ENCODE results near the gene PACS2. TPM values are rescaled to one million over a fixed set of nuclear protein-coding genes. Genes with fewer than 3 reads are reported as not detected.

The PACS2 gene
- total RNA-seq, 2 donors from 2014 or later, result 24.9 to 26.3 TPM

DNA sequence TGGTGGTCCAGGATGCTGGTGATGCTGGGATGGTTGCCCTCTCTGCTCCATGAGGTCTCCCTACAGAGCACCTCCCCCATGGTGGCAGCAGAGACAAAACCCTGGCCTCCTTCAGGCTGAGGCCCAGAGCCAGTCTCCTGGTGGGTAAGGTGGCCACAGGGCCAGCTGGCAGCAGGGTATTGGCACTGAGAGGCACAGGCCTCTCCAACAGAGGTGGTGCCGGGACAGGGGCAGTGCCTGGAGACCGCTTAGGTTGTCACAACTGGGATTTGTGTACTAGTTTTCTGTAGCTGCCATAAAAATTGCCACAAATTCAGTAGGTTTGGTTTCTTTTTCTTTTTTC is 99.0 kb downstream of the PACS2 start:
- Mint-ChIP-seq H3K9me3 (no peaks in the 10 kb centered on the region), H3K27ac (no peak overlapping the region), H3K36me3 (no peaks in the 10 kb centered on the region), H3K4me3 (no peak overlapping the region), H3K4me1 (ENCODE audit: low read depth in 2 of 2) (peaks cover 0 to 2% of the 10 kb centered on the region in 2 donors), H3K27me3 (peaks cover 12 to 18% of the 10 kb centered on the region in 2 donors)
- DNase-seq (ENCODE audit: low spot score) (no peak), ATAC-seq (no peak)

GRCh38 chr14:105414456-105415371 is 100.2 kb downstream of the PACS2 start:
- peak; percentile 81 for ATAC-seq
- peak; percentile 70 for DNase-seq (ENCODE audit: low spot score)
- peaks cover 11 to 12% of the 10 kb centered on the region in 2 donors for H3K27me3 Mint-ChIP-seq
- peaks cover 0 to 4% of the 10 kb centered on the region in 2 donors for H3K4me1 Mint-ChIP-seq (ENCODE audit: low read depth in 2 of 2)
- H3K36me3 Mint-ChIP-seq, result no peaks in the 10 kb centered on the region
- H3K9me3 Mint-ChIP-seq, result no peaks in the 10 kb centered on the region
- peak overlapping the region; percentile 56 for H3K4me3 Mint-ChIP-seq
- no peak overlapping the region for H3K27ac Mint-ChIP-seq

DNA sequence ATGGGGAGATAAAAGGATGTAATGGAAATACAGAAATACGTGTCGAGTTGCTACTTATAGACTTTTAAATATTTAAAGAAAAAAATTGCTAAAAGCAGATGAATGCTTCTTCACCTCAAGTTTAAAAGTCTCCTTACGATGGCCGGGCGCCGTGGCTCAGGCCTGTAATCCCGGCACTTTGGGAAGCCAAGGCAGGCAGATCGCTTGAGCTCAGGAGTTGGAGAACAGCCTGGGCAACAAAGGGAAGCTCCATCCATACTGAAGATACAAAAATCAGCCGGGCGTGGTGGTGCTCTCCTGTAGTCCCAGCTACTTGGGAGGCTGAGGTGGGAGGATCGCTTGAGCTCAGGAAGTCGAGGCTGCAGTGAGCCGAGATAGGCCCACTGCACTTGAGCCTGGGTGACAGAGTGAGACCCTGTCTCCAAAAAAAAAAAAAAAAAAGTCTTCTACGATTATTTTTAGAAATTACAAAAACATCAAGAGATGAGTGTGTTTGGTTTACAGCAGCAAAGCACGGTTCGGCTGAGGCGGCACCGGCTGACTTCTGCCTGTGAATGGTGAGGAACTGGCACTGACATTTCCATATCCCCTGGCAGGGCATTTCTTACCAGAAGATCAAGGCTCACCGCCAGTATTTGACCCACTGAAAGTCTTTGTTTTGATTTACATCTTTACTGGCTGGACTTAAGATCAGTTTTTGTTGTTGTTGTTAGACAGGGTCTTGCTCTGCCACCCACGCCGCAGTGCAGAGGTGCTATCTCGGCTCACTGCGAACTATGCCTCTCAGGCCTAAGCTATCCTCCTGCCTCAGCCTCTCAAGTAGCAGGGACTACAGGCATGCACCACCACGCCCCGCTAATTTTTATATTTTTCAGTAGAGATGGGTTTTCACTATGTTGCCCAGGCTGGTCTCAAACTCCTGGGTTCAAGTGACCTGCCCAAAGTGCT is 101.2 kb downstream of the PACS2 start:
- Mint-ChIP-seq H3K4me3 (peak overlapping the region; percentile 56), H3K9me3 (no peaks in the 10 kb centered on the region), H3K27ac (no peak overlapping the region), H3K36me3 (no peaks in the 10 kb centered on the region), H3K27me3 (peaks cover 2 to 10% of the 10 kb centered on the region in 2 donors), H3K4me1 (ENCODE audit: low read depth in 2 of 2) (peaks cover 0 to 6% of the 10 kb centered on the region in 2 donors)
- no peak for ATAC-seq
- no peak for DNase-seq (ENCODE audit: low spot score)

DNA sequence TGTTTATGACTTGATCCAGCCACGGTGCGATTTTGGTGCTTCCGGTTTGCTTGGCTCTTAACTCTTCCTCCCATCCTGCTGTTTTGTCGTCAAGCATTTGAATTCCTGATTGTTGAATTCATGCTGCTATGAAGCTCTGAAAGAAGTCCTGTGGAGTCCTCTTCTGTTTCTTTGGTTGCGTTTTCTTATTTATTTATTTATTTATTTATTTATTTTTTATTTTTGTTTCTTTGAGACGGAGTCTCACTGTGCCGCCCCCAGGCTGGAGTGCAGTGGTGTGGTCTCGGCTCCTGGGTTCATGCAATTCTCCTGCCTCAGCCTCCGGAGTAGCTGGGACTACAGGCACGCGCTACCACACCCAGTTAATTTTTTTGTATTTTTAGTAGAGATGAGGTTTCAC is 102.1 kb downstream of the PACS2 start:
- Mint-ChIP-seq H3K27me3 (peaks cover 0 to 8% of the 10 kb centered on the region in 2 donors), H3K4me1 (ENCODE audit: low read depth in 2 of 2) (peaks cover 0 to 10% of the 10 kb centered on the region in 2 donors), H3K36me3 (no peaks in the 10 kb centered on the region), H3K27ac (no peak overlapping the region), H3K9me3 (no peaks in the 10 kb centered on the region), H3K4me3 (no peak overlapping the region)
- DNase-seq (ENCODE audit: low spot score) (no peak), ATAC-seq (no peak)

- peak overlapping the region; percentile 12 for H3K4me3 Mint-ChIP-seq
These were observed 103.2 kb downstream of the PACS2 start for GRCh38 chr14:105417690-105418121.

DNA sequence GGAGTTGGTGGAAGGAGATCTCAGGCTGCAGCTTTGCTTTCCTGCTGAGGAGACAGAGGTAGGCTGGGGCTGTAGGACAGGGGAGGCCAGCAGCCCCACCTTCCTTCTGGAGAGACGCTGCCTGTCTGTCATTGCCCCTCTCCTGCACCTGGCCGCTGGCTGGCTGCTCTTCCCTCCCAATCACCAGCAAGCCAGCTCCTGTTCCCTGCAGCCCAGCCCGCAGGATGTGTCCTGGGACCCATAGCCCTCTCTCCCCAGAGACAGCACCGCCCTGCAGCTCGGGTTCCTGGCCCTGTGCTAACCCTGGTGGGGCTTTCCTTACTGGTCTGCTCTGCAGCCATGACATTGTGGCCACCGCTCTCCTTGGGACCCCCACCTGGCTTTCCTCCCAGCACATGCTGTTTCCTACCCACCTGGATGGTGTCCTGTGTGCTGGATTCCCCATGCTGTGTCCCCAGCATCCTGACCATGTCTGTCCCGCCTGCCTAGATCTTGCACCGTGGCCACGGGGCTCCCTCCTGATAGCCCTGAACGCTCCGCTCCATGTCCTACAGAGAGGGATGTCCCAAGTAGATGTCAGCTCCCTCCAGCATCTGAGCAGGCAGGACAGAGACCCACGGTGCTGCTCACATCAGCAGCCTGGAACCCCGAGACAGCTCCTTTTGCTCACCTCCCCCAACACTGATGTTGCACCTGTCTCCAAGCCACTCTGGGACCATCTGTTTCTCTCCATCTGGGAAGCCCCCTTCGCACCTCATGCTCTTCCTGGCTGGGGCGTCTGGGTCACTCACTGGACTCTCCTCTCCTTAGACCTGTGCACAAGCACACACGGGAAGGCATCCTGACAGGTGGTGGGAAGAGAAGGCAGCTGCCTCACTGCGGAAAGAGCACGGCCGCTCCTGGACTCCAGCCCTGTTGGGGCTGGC is 104.0 kb downstream of the PACS2 start:
- no peak for ATAC-seq
- DNase-seq (ENCODE audit: low spot score), result no peak
- H3K4me3 Mint-ChIP-seq, result peak overlapping the region; percentile 48
- no peaks in the 10 kb centered on the region for H3K27me3 Mint-ChIP-seq
- no peaks in the 10 kb centered on the region for H3K9me3 Mint-ChIP-seq
- H3K4me1 Mint-ChIP-seq (ENCODE audit: low read depth in 2 of 2), result peaks cover 11 to 22% of the 10 kb centered on the region in 2 donors
- H3K36me3 Mint-ChIP-seq, result no peaks in the 10 kb centered on the region
- H3K27ac Mint-ChIP-seq, result no peak overlapping the region

More at GRCh38 chr14:105417690-105418121, 103.2 kb downstream of the PACS2 start:
- Mint-ChIP-seq H3K27ac (no peak overlapping the region), H3K27me3 (peaks cover 0 to 7% of the 10 kb centered on the region in 2 donors), H3K4me1 (ENCODE audit: low read depth in 2 of 2) (peaks cover 10 to 20% of the 10 kb centered on the region in 2 donors), H3K36me3 (no peaks in the 10 kb centered on the region), H3K9me3 (no peaks in the 10 kb centered on the region)
- DNase-seq (ENCODE audit: low spot score) (no peak), ATAC-seq (no peak)

DNA sequence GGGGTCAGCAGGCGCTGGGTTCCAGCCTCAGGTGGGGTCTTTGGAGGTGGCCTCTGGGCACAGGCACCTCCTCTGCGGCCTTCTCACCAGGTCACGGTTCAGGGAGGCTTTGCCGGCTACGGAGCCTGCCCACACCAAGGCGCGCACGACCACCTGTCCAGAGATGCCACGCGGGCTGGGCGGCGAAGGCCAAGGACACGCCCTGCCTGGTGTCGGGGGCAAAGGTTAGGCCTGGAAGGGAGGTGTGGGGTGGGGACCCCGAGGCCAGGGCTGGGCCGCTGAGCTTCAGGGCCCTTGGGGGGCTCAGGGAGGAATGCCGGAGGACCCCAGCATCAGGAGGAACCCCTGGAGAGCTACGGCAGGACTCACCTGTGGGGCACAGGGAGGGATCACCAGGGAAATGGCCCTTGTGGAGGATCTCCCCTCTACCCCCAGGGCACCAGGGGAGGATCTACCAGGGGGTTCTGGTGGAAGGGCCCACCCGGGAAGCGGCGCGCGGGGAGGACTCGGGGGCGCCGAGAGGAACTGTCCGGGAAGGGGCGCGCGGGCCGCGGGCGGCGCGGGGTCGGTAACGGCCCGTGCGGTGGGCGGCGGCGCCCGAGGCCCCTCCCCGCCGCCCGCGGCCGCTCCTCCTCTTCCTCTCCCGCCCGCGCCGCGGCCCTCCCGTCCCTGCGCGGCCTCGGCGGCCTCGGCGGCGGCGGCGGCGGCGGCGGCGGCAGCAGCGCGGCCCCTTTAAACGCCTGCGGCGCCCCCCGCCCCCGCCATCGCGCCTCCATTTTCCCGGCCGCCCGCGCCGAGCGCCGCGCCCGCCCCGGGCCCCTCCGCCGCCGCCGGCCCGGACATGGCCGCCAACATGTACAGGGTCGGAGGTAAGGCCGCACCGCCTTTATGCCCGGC is 104.9 kb downstream of the PACS2 start, which contains the start of gene MTA1:
Gene MTA1, plus strand, starts transcription at position 633 of the 897 bp plus-strand sequence. Its CDS starts 209 bp downstream, at position 842.
- Mint-ChIP-seq H3K4me1 (ENCODE audit: low read depth in 2 of 2) (peaks cover 11 to 22% of the 10 kb centered on the region in 2 donors), H3K4me3 (peak within 1 kb of the TSS; percentile 90), H3K36me3 (no peaks in the 10 kb centered on the region), H3K27ac (peak within 1 kb of the TSS; percentile 82 to 86), H3K9me3 (no peaks in the 10 kb centered on the region), H3K27me3 (no peaks in the 10 kb centered on the region)
- DNase-seq (ENCODE audit: low spot score) (no peak), ATAC-seq (peak; percentile 83 to 89)

- peak in 1 of 2 donors; percentile 2 for ATAC-seq
- no peaks in the 10 kb centered on the region for H3K9me3 Mint-ChIP-seq
- DNase-seq (ENCODE audit: low spot score), result no peak
- H3K4me1 Mint-ChIP-seq (ENCODE audit: low read depth in 2 of 2), result peaks cover 11 to 20% of the 10 kb centered on the region in 2 donors
- H3K4me3 Mint-ChIP-seq, result peak overlapping the region; percentile 90
- H3K36me3 Mint-ChIP-seq, result no peaks in the 10 kb centered on the region
- no peaks in the 10 kb centered on the region for H3K27me3 Mint-ChIP-seq
- H3K27ac Mint-ChIP-seq, result peak overlapping the region; percentile 82 to 86
These were observed 105.8 kb downstream of the PACS2 start for GRCh38 chr14:105420101-105420973.

GRCh38 chr14:105420974-105421674 is 106.6 kb downstream of the PACS2 start:
- Mint-ChIP-seq H3K27me3 (no peaks in the 10 kb centered on the region), H3K4me3 (peak overlapping the region; percentile 90), H3K36me3 (no peaks in the 10 kb centered on the region), H3K27ac (peak overlapping the region; percentile 82 to 86), H3K4me1 (ENCODE audit: low read depth in 2 of 2) (peaks cover 11 to 22% of the 10 kb centered on the region in 2 donors), H3K9me3 (no peaks in the 10 kb centered on the region)
- DNase-seq (ENCODE audit: low spot score) (no peak), ATAC-seq (no peak)

DNA sequence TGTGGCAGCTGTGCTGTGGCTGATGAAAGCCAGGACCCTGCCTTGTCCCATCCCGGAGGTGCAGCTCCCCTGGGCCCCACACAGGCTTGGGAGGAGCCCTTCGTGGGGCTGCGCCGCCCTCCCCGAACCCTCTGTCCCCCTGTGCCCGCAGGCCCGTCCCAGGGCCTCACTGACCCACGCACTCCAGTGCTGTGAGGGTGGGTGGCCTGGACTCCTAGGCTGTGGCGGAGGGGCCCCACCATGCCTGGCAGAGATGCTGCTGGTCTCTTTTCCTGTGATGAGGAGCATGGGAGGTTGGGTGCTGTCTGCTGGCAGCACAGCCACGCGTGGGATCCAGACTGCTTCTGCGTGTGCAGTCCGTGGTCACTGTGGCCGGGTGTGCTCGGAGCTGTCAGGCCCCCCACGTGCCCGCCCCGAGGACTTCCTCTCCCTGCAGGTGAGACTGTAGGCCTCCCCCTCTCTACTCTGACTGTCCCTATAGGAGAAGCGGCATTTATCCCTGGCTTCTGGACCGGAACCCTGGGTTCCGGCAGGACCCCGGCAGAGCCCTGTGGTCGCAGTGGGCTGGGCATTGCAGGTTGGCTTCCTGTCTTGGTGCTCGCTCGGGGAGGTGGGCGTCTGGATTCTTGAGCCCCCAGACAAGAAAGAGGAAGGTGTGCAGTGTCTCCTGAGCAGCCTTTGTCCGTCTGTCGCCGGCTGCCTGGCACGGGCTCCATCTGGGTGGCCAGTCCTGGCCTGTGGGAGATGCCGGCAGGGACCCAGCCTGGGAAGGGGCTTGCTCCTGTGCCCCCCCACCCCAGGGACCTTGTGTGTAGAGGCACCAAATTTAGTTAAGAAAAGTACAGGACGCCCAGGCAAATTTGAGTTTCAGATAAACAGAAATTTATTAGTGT is 107.4 kb downstream of the PACS2 start:
- Mint-ChIP-seq H3K36me3 (no peaks in the 10 kb centered on the region), H3K27me3 (no peaks in the 10 kb centered on the region), H3K9me3 (no peaks in the 10 kb centered on the region), H3K4me1 (ENCODE audit: low read depth in 2 of 2) (peaks cover 14 to 24% of the 10 kb centered on the region in 2 donors), H3K27ac (peak overlapping the region; percentile 82 to 86), H3K4me3 (peak overlapping the region; percentile 90)
- no peak for ATAC-seq
- DNase-seq (ENCODE audit: low spot score), result no peak
